Panc1 (cell line): ENCODE results near the gene KRTAP9-9. TPM values are rescaled to one million over a fixed set of nuclear protein-coding genes. Genes with fewer than 3 reads are reported as not detected.

Experiments used
- ATAC-seq: fragments of 200-7000 bp; cut with Tn5 transposase; 2 replicates; pipeline ENCODE4 v1.9.1; 2020; ENCODE audit warnings: mild to moderate bottlenecking, moderate library complexity
- BruUV-seq: library from RNA; stranded (reverse); fragments of 400-500 nt; replicated peaks from 2 replicates; lab custom pipeline; 2021; lab: Mats Ljungman, UMichigan
- CTCF ChIA-PET: fragments of 300-600 bp; sonication (Branson Sonifier 250); formaldehyde crosslinking; loops from one replicate; lab custom pipeline; 2022; ENCODE audit warnings: antibody characterized with exemption; lab: Charles Lee
- POLR2A ChIA-PET: fragments of 300-600 bp; sonication (Branson Sonifier 250); formaldehyde crosslinking; loops from one replicate; lab custom pipeline; 2022; ENCODE audit warnings: antibody characterized with exemption; lab: Charles Lee
- DNase-seq: peaks from one replicate; pipeline ENCODE4 v3.0.0-alpha.2; 2010; ENCODE audit warnings: low read depth, low spot score
- H3K27ac ChIP-seq: 2 replicates; pipeline ENCODE4 v1.5.1; 2011; ENCODE audit warnings: mild to moderate bottlenecking, low read length, inconsistent platforms
- H3K27me3 ChIP-seq: fragments of 200-500 bp; sonication (Bioruptor generic); 2 replicates; pipeline ENCODE4 v1.6.0; 2014; ENCODE audit warnings: low read length, inconsistent platforms; ENCODE audit not compliant: control insufficient read depth, insufficient read depth
- H3K36me3 ChIP-seq: fragments of 200-500 bp; sonication (Bioruptor generic); 2 replicates; pipeline ENCODE4 v1.5.1; 2014; ENCODE audit warnings: inconsistent platforms, mild to moderate bottlenecking, low read length, moderate library complexity; ENCODE audit not compliant: control insufficient read depth, insufficient read depth
- H3K4me1 ChIP-seq: 2 replicates; pipeline ENCODE4 v1.5.1; 2011; ENCODE audit warnings: inconsistent platforms, mild to moderate bottlenecking, low read length, moderate library complexity; ENCODE audit not compliant: control insufficient read depth, insufficient read depth
- H3K4me3 ChIP-seq, 2 experiments: 2 replicates each; pipeline ENCODE4 v1.5.1; 2011 to 2012; ENCODE audit warnings: low read depth in 2 of 2, low read length in 2 of 2, mild to moderate bottlenecking in 2 of 2, inconsistent platforms in 1 of 2, moderate library complexity in 1 of 2
- H3K9me3 ChIP-seq: fragments of 200-500 bp; sonication (Bioruptor generic); 2 replicates; pipeline ENCODE4 v1.5.1; 2014; ENCODE audit warnings: low read depth, mild to moderate bottlenecking, inconsistent platforms, low read length, moderate library complexity; ENCODE audit not compliant: control insufficient read depth, insufficient read depth
- CTCF ChIP-seq: fragments of 450-650 bp; IDR thresholded peaks from 2 replicates; pipeline ENCODE4 v1.5.1; 2017; ENCODE audit warnings: mild to moderate bottlenecking
- POLR2AphosphoS5 ChIP-seq: IDR thresholded peaks from 2 replicates; pipeline ENCODE4 v1.6.1; 2012; ENCODE audit warnings: mild to moderate bottlenecking, low read depth, low read length, moderate library complexity
- REST ChIP-seq, 2 experiments: IDR thresholded peaks; 2 replicates each; pipeline ENCODE4 v1.6.1; 2011 to 2012; ENCODE audit warnings: low read depth in 2 of 2, control low read depth in 1 of 2, low read length in 1 of 2, mild to moderate bottlenecking in 1 of 2, moderate library complexity in 1 of 2; ENCODE audit not compliant: insufficient read depth in 1 of 2
- SIN3A ChIP-seq: IDR thresholded peaks from 2 replicates; pipeline ENCODE4 v1.6.1; 2012; ENCODE audit warnings: low read depth, mild to moderate bottlenecking, low read length, moderate library complexity, borderline replicate concordance; ENCODE audit not compliant: insufficient read depth
- TCF7L2 ChIP-seq: IDR thresholded peaks from 2 replicates; pipeline ENCODE4 v1.6.1; 2011; ENCODE audit warnings: mild to moderate bottlenecking, low read depth, low read length, inconsistent platforms
- in situ Hi-C: cut with HindIII; loops from 2 replicates; pipeline ENCODE4 v1.10.0; 2016; ENCODE audit warnings: low sequenced_read_pairs, low pct_unique_long_range_greater_than_20kb
- intact Hi-C: fragments of 100-400 bp; cut with micrococcal nuclease; formaldehyde crosslinking; loops from one replicate; pipeline ENCODE4 v1.10.0; 2022; ENCODE audit not compliant: unreplicated experiment
- total RNA-seq: library from RNA; stranded (reverse); gene quantifications from one replicate; pipeline ENCODE4 v1.2.1, GENCODE V29; 2021; ENCODE audit not compliant: unreplicated experiment

KRTAP9-9 gene
- total RNA-seq, 1 experiment from 2014 or later, result not detected

DNA sequence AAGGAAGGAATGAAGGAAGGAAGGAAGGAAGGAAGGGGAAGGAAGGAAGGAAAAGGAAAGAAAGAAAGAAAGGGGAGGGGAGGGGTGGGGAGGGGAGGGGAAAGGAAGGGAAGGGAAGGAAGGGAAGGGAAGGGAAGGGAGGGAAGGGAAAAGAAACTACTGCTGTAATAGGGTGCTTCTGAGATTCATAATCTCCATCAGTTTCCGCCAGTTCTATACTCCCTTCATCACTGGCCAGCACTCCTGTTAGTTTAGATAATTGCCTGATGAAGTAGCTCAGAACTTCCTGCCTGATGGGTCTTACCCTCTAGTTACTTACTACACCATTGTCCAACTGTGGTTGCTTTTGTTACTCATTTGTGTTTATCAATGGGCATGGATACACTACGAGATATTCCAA lies 8.0 kb downstream of the KRTAP9-9 start:
- intact Hi-C loops (no loop called here), in situ Hi-C loops (no loop called here)
- no peaks in the 10 kb centered on the region for H3K36me3 ChIP-seq
- CTCF ChIA-PET, result no interaction called here
- TF ChIP-seq TCF7L2 (no peak), POLR2AphosphoS5 (no peak), SIN3A (no peak), REST (IDR thresholded peaks at IDR 0.05; ENCODE audit: insufficient read depth in 1 of 2, low read depth in 2 of 2, low read length in 1 of 2) (no peak), CTCF (no peak)
- no TSS peak for BruUV-seq
- H3K27ac ChIP-seq, result no peak overlapping the region
- ATAC-seq (no peak), DNase-seq (no peak)
- POLR2A ChIA-PET, result no interaction called here
- peaks cover 15% of the 10 kb centered on the region for H3K27me3 ChIP-seq
- no peaks in the 10 kb centered on the region for H3K9me3 ChIP-seq
- H3K4me1 ChIP-seq, result no peaks in the 10 kb centered on the region
- no peak overlapping the region for H3K4me3 ChIP-seq

- H3K27me3 ChIP-seq, result peaks cover 15% of the 10 kb centered on the region
- H3K4me1 ChIP-seq, result no peaks in the 10 kb centered on the region
- no peak overlapping the region for H3K4me3 ChIP-seq
- TF ChIP-seq TCF7L2, result no peak
- in situ Hi-C loops, result no loop called here
- POLR2A ChIA-PET, result no interaction called here
- H3K36me3 ChIP-seq, result no peaks in the 10 kb centered on the region
- no peaks in the 10 kb centered on the region for H3K9me3 ChIP-seq
- intact Hi-C loops, result no loop called here
- ATAC-seq (no peak), DNase-seq (no peak)
- no peak overlapping the region for H3K27ac ChIP-seq
- no TSS peak for BruUV-seq
- CTCF ChIA-PET, result no interaction called here
Observed at GRCh38 chr17:41264599-41264998, 9.4 kb downstream of the KRTAP9-9 start.

DNA sequence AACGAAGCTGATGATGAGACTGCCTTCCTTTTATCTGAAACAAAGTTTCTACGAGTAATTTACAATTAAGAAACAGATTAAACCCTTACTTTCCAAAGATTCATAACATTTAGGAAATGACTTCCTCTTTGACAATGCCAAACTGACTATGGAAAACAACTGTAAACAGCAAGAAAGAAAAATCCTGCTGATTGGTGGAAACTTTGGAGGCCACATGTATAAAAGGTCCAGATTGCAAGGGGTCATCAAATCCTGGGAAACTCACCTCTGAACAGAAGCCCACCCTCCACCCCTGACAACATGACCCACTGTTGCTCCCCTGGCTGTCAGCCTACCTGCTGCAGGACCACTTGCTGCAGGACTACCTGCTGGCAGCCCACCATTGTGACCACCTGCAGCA lies 9.9 kb downstream of the KRTAP9-9 start, which contains the start of gene KRTAP9-6:
TSS of gene KRTAP9-6 (plus strand) at position 301 of the 400 bp plus-strand sequence. CDS start at position 301, 0 bp downstream.
- Histone ChIP-seq H3K27me3 (peaks cover 15% of the 10 kb centered on the region), H3K4me3 (no peak within 1 kb of the TSS), H3K27ac (no peak within 1 kb of the TSS), H3K36me3 (no peaks in the 10 kb centered on the region), H3K4me1 (no peaks in the 10 kb centered on the region), H3K9me3 (no peaks in the 10 kb centered on the region)
- intact Hi-C loops, result no loop called here
- TF ChIP-seq CTCF, result no peak
- TF ChIP-seq SIN3A, result no peak
- no peak for TF ChIP-seq TCF7L2
- TF ChIP-seq REST (IDR thresholded peaks at IDR 0.05; ENCODE audit: insufficient read depth in 1 of 2, low read depth in 2 of 2, low read length in 1 of 2), result no peak
- TF ChIP-seq POLR2AphosphoS5, result no peak
- DNase-seq, result no peak
- in situ Hi-C loops, result no loop called here
- no TSS peak for BruUV-seq
- ChIA-PET POLR2A (no interaction called here), CTCF (no interaction called here)
- no peak for ATAC-seq
